SH-SY5Y (cell line): Measurements from ENCODE around the gene SYCN.

Experiments
- GATA2 ChIP-seq: IDR thresholded peaks from 2 replicates; pipeline ENCODE4 v1.6.1; 2011; ENCODE audit warnings: mild to moderate bottlenecking, low read depth, low read length
- GATA3 ChIP-seq: IDR thresholded peaks from 2 replicates; pipeline ENCODE4 v1.6.1; 2011; ENCODE audit warnings: low read depth, mild to moderate bottlenecking, low read length, moderate library complexity

- TF ChIP-seq GATA2 (no peak), GATA3 (no peak)
These were observed 47.5 kb downstream of the SYCN start for GRCh38 chr19:39156326-39157230.
